ENCODE measurements around the gene UBE3D. TPM values are rescaled to one million over a fixed set of nuclear protein-coding genes. Genes with fewer than 3 reads are reported as not detected.

UBE3D gene
- total and polyA plus RNA-seq, 2 experiments from 2014 or later: 17.5 to 31.4 TPM

DNA sequence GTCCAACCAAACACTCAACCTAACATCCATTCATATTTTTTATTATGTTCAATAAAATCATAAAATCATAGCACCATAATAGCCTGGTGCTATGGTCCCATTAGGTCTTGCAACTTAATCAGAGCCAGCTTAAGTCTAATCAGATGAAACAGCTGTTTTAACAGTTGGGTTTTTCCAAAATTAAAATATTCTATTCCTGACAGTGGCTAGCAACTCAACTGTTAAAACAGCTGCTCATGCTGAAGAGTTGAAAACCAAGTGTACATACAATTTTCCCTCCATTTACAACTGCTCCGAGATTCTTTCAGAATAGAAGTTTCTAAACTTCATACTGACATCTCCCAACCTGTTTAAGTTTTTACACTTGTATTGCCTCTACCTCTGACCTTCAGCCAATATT lies 89.5 kb downstream of the UBE3D start (continued):
- TF ChIP-seq ZNF462 (CRISPR knock-in tag; IDR thresholded peaks at IDR 0.05) (no peak), ZNF114 (CRISPR knock-in tag; IDR thresholded peaks at IDR 0.05) (no peak), CTCF (conservative IDR thresholded peaks at IDR 0.05; ENCODE audit: low read depth in 2 of 2) (no peak), JUNB (IDR thresholded peaks at IDR 0.05; ENCODE audit: unreplicated experiment) (no peak), STAT1 (IDR thresholded peaks at IDR 0.05; ENCODE audit: unreplicated experiment) (no peak), EZH2 (IDR thresholded peaks at IDR 0.05; ENCODE audit: low read depth, unreplicated experiment) (no peak), POLR2AphosphoS5 (IDR thresholded peaks at IDR 0.05; ENCODE audit: low read depth) (no peak)

GRCh38 chr6:82971877-82972460 lies 93.7 kb downstream of the UBE3D start:
- no peak overlapping the region for H3K27ac Mint-ChIP-seq
- Histone ChIP-seq H3K79me2 (replicated peaks; ENCODE audit: insufficient read depth) (no peaks in the 10 kb centered on the region), H3K4me1 (ENCODE audit: insufficient read depth) (no peaks in the 10 kb centered on the region), H4K20me1 (replicated peaks; ENCODE audit: insufficient read depth) (no peaks in the 10 kb centered on the region), H2AFZ (no peak overlapping the region), H3K27me3 (ENCODE audit: insufficient read depth) (no peaks in the 10 kb centered on the region), H3K4me3 (no peak overlapping the region), H3K4me2 (no peak overlapping the region), H3K36me3 (ENCODE audit: insufficient read depth) (no peaks in the 10 kb centered on the region), H3F3A (replicated peaks; ENCODE audit: low read depth) (no peaks in the 10 kb centered on the region), H3K9me2 (ENCODE audit: insufficient read depth) (no peaks in the 10 kb centered on the region), H3K27ac (ENCODE audit: low read depth) (no peak overlapping the region)
- H3K4me1 Mint-ChIP-seq: peaks cover 2% of the 10 kb centered on the region; the same call in 1 of the 3 replicates
- no peak overlapping the region for H3K4me3 Mint-ChIP-seq
- no peak for DNase-seq (ENCODE audit: low spot score)
- no peaks in the 10 kb centered on the region for H3K27me3 Mint-ChIP-seq (ENCODE audit: insufficient read depth, low read depth, poor library complexity)
- H3K36me3 Mint-ChIP-seq (ENCODE audit: low read depth): peaks cover 1% of the 10 kb centered on the region; the same call in 1 of the 3 replicates
- H3K9me3 Mint-ChIP-seq: no peaks in the 10 kb centered on the region
- no peak for ATAC-seq
- no peak for TF ChIP-seq ZNF331 (CRISPR knock-in tag; IDR thresholded peaks at IDR 0.05; ENCODE audit: low read depth)
- TF ChIP-seq ZNF114 (CRISPR knock-in tag; IDR thresholded peaks at IDR 0.05): no peak
- TF ChIP-seq ETS1 (IDR thresholded peaks at IDR 0.05): no peak
- no peak for TF ChIP-seq STAT1 (IDR thresholded peaks at IDR 0.05; ENCODE audit: unreplicated experiment)
- TF ChIP-seq CREB1 (CRISPR knock-in tag; IDR thresholded peaks at IDR 0.05; ENCODE audit: low read depth): no peak
- TF ChIP-seq EZH2 (IDR thresholded peaks at IDR 0.05; ENCODE audit: low read depth, unreplicated experiment): no peak
- no peak for TF ChIP-seq NANOG (IDR thresholded peaks at IDR 0.05; ENCODE audit: borderline replicate concordance)
- no peak for TF ChIP-seq CTCF (conservative IDR thresholded peaks at IDR 0.05; ENCODE audit: low read depth in 2 of 2)
